Measurements from ENCODE around the gene TREML4. TPM values are rescaled to one million over a fixed set of nuclear protein-coding genes. Genes with fewer than 3 reads are reported as not detected.

TREML4 gene
- total and polyA plus RNA-seq, 12 donors, result 0.04 TPM; not detected in 11

DNA sequence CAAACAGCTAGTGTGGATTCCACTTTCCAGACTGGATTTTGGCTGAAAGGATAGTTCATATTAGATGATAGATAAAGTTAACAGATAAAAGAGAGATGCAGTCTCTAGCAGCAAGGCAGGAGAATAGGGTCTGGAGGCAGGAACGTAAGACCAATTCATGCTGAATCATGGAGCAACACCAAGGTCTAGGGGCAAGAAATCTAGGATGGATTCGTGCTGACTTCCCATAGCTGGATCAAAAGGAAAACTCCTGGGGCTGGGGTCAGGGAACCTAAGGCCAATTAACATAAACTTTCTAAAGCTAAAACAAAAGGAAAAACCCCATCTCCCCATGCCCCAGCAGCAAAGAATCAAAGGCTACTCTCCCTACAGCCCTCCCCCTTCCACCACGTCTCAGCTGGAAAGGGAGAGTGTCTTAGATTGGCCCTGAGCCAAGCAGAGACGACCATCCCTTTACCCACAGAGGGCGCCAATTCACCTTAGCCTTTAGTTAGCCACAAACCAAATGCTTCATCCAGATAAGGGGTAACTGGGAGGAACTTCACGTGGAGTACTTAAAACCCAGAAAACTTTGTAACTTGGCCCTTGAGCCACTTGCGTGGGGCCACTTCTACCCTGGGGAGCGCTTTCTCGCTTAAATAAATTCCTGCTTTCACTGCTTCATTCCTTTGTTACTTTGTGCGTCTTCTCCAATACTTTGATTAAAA is 50.7 kb downstream of the TREML4 start:
- peak in 7 of 8 donors; percentile 41 to 72 (median 64) for ATAC-seq

GRCh38 chr6:41280381-41281057 is 52.4 kb downstream of the TREML4 start:
- Histone ChIP-seq H3K4me1 (peaks cover 0 to 54% (median 0%) of the 10 kb centered on the region in 9 donors), H3K9me3 (no peaks in the 10 kb centered on the region), H3K27me3 (peaks cover 0 to 23% (median 0%) of the 10 kb centered on the region in 7 donors), H3K4me3 (no peak overlapping the region), H3K27ac (peak overlapping the region in 1 of 10 donors; percentile 61), H3K36me3 (no peaks in the 10 kb centered on the region)
- ATAC-seq, result peak in 3 of 8 donors; percentile 42 to 58 (median 50)
- DNase-seq, result no peak
- TF ChIP-seq, protein P1, sequence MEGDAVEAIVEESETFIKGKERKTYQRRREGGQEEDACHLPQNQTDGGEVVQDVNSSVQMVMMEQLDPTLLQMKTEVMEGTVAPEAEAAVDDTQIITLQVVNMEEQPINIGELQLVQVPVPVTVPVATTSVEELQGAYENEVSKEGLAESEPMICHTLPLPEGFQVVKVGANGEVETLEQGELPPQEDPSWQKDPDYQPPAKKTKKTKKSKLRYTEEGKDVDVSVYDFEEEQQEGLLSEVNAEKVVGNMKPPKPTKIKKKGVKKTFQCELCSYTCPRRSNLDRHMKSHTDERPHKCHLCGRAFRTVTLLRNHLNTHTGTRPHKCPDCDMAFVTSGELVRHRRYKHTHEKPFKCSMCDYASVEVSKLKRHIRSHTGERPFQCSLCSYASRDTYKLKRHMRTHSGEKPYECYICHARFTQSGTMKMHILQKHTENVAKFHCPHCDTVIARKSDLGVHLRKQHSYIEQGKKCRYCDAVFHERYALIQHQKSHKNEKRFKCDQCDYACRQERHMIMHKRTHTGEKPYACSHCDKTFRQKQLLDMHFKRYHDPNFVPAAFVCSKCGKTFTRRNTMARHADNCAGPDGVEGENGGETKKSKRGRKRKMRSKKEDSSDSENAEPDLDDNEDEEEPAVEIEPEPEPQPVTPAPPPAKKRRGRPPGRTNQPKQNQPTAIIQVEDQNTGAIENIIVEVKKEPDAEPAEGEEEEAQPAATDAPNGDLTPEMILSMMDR (IDR thresholded peaks at IDR 0.05), result no peak
- intact Hi-C loops (cut with DNase I), result no loop called here
- WGBS, 2 donors, result 85 to 87% methylated on average over 1 of the region's 1 CpG

More for the DNA sequence above, 50.7 kb downstream of the TREML4 start:
- H3K36me3 ChIP-seq, result no peaks in the 10 kb centered on the region
- WGBS, 2 donors, result 23 to 26% methylated on average over 10 of the region's 10 CpGs
- TF ChIP-seq, protein P1 (IDR thresholded peaks at IDR 0.05), result peak in 8 of 9 donors; percentile 11 to 62 (median 49)
- H3K4me1 ChIP-seq, result peaks cover 0 to 61% (median 0%) of the 10 kb centered on the region in 9 donors
- no peaks in the 10 kb centered on the region for H3K9me3 ChIP-seq
- peak in 1 of 2 donors; percentile 63 for DNase-seq
- intact Hi-C loops (cut with DNase I), result no loop called here
- peak overlapping the region in 1 of 10 donors; percentile 74 for H3K27ac ChIP-seq
- H3K27me3 ChIP-seq, result peaks cover 0 to 21% (median 3%) of the 10 kb centered on the region in 7 donors
- H3K4me3 ChIP-seq, result no peak overlapping the region

DNA sequence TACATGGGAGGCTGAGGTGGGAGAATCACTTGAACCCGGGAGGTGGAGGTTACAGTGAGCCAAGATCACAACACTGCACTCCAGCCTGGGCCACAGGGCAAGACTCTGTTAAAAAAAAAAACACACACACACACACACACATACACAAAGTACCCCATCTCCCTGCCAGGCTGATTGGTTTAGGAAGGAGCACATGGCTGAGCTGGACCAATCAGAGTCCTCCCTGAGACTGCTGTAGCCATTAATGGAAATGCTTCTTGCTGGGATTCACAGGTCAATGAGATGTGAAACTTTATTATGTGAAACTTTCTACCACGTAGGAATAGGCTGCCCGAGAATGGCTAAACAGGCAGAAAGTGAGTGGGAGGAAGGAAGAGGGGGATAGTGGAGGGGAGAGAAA is 55.5 kb downstream of the TREML4 start:
- H3K27ac ChIP-seq, result no peak overlapping the region
- ATAC-seq (no peak), DNase-seq (no peak)
- H3K27me3 ChIP-seq, result peaks cover 0 to 6% (median 0%) of the 10 kb centered on the region in 7 donors
- intact Hi-C loops (cut with DNase I), result no loop called here
- no peaks in the 10 kb centered on the region for H3K9me3 ChIP-seq
- H3K36me3 ChIP-seq, result no peaks in the 10 kb centered on the region
- TF ChIP-seq, protein P1 (IDR thresholded peaks at IDR 0.05), result no peak
- WGBS, 2 donors, result 76 to 77% methylated on average over 3 of the region's 3 CpGs
- peaks cover 0 to 56% (median 4%) of the 10 kb centered on the region in 9 donors for H3K4me1 ChIP-seq
- H3K4me3 ChIP-seq, result no peak overlapping the region

DNA sequence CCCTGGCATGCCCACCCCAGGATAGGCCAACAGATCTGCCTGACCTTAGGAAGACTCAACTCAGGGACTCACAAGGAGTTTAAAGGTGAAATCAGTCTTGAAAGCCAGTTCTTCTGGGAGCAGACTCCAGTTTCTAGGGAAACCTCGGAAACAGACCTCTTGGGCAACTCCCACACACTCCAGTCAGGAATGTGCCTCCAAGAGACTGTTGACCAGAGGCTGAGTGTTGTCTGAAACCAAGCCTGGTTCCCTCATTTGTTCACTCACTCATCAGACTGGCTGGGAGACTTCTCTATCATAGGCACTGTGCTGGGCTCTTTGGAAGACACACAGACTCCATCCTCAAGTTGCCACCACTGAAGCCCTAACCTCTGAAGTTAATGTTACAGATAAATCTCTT is 56.6 kb downstream of the TREML4 start:
- Histone ChIP-seq H3K9me3 (no peaks in the 10 kb centered on the region), H3K27ac (peak overlapping the region in 1 of 10 donors; percentile 92), H3K36me3 (no peaks in the 10 kb centered on the region), H3K27me3 (peaks cover 0 to 4% (median 0%) of the 10 kb centered on the region in 7 donors), H3K4me3 (peak overlapping the region in 1 of 10 donors; percentile 35), H3K4me1 (peaks cover 0 to 49% (median 4%) of the 10 kb centered on the region in 9 donors)
- intact Hi-C loops (cut with DNase I), result loop anchor here in 1 of 10 donors (5.0 kb wide), 1 partner anchor 212 kb away; the partner anchor contains the start of genes NFYA and OARD1
- TF ChIP-seq, protein P1 (IDR thresholded peaks at IDR 0.05), result no peak
- no peak for ATAC-seq
- 27 to 59% methylated on average over 1 of the region's 1 CpG for WGBS, 2 donors
- DNase-seq, result no peak
